Measurements from ENCODE around the gene EEF1AKMT3.

DNA sequence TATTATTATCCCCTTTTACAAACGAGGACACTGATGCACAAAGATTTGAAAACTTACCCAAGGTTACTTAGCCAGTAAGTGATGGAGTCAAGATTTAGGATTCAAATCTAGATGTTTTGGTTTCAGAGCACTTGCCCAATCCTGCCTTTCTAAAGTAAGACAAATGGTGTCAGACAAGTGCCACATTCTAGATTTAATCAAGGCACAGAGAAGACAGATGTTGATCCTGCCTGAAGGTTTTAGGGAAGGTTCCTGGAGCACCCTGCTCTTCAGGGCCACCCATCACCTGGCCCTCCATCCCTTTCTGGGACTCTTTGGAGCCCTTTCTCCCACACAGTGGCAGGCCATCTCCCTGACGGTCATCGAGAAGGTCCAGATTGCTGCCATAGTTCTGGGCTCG is 14.6 kb upstream of the EEF1AKMT3 start:
- TF ChIP-seq, protein P1, sequence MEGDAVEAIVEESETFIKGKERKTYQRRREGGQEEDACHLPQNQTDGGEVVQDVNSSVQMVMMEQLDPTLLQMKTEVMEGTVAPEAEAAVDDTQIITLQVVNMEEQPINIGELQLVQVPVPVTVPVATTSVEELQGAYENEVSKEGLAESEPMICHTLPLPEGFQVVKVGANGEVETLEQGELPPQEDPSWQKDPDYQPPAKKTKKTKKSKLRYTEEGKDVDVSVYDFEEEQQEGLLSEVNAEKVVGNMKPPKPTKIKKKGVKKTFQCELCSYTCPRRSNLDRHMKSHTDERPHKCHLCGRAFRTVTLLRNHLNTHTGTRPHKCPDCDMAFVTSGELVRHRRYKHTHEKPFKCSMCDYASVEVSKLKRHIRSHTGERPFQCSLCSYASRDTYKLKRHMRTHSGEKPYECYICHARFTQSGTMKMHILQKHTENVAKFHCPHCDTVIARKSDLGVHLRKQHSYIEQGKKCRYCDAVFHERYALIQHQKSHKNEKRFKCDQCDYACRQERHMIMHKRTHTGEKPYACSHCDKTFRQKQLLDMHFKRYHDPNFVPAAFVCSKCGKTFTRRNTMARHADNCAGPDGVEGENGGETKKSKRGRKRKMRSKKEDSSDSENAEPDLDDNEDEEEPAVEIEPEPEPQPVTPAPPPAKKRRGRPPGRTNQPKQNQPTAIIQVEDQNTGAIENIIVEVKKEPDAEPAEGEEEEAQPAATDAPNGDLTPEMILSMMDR (IDR thresholded peaks at IDR 0.05): no peak
- no peak for TF ChIP-seq POLR2A (IDR thresholded peaks at IDR 0.05)

All from testis (tissue), 2 donors.